GM19328 (cell line): ENCODE measurements around the gene TTC32.

Source experiments
- ATAC-seq: cut with Tn5 transposase; IDR thresholded peaks from one replicate; pipeline ENCODE4 v1.9.1; 2021; ENCODE audit warnings: mild to moderate bottlenecking, moderate library complexity; ENCODE audit not compliant: unreplicated experiment

Gene TTC32

DNA sequence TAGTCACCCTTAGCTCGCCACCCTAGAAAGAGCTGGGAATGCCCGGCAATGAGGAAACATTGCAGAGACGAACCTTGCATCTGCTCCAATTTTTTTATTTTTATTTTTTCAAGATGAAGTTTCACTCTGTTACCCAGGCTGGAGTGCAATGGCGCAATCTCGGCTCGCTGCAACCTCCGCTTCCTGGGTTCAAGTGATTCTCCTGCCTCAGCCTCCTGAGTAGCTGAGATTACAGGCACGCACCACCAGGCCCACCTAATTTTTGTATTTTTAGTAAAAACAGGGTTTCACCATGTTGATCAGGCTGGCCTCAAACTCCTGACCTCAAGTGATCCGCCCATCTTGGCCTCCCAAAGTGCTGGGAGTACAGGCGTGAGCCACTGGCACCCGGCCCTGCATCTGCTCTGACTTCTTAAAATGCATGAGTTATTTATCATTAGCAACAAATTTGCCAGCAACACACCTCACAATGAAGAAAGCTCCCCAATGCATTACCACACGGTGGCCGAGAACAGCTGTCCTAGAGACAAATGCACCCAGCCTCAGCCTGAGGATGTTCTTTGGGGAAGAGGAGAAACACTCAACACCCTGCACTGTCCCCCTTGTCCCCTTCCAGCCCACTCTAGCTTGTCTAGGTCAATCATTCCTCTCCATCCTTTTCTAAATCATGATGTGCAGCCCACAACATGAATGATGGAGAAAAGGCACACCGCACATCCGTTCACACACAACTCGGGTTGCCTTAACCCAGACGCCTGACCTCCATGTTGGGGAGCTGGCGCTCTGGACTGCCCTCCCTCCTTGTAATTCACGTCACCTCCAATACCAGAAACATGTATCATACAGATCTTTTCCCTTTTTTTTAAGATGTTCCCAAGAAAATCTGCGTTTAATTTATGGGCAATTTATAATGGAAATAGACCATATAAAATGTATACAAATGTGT lies 46.9 kb downstream of the TTC32 start:
- ATAC-seq: no peak

GRCh38 chr2:19851116-19851695 lies 50.6 kb downstream of the TTC32 start:
- ATAC-seq: no peak

- no peak for ATAC-seq
Observed at GRCh38 chr2:19850056-19851050, 51.4 kb downstream of the TTC32 start.

DNA sequence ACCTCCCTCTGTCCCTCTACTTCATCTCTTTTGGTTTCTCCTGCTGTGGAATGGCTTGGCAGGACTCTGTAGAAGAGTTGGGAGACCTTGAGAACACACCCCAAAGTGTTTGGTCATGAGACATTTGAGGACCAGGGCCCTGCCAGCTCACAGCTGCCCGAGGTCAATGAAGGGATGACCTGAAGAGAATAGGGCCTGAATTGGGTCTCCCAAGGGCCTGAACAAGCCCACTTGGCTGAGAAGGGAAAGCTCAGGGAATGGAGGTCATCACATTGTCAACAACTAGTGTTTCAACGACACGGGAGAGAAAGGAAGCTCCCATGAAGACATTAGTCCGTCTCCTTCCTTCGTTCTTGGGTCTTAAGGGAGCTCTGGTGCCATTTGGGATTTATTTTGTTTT lies 52.8 kb downstream of the TTC32 start:
- no peak for ATAC-seq

- no peak for ATAC-seq
Observed at GRCh38 chr2:19848029-19848750, 53.6 kb downstream of the TTC32 start.

DNA sequence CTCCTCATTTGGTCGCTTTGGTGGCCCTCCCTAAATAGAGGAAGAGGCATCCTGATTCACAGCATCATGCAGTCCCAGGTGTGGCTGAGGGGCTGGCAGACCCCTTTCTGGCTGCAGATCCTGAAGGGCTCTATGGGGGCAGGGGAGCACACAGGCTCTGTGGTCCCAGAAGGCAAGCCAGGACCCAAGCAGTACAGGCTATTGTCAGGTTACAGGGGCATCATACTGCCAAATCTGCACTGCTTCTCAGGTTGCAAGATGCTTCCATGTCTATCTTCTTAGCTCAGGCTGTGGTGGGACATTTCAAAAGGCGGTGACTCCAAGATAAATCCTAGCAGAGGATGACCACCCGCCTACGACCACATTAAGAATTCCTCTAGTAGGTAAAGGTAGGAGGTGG lies 54.3 kb downstream of the TTC32 start:
- no peak for ATAC-seq
